NCI-H1092 (cell line): ENCODE data around the gene PAFAH1B2.
"Not testable (repeated sequence)": the region's sequence is repeated elsewhere in the genome, so short reads cannot be mapped to it uniquely, and the experiment has no call there.

ENCODE experiments used
- DNase-seq: peaks from one replicate; lab custom pipeline; 2025; lab: John Stamatoyannopoulos, UW

The PAFAH1B2 gene

GRCh38 chr11:117127171-117127901 is 16.8 kb upstream of the PAFAH1B2 start:
- DNase-seq = no peak

- DNase-seq = no peak
These were observed 15.8 kb upstream of the PAFAH1B2 start for GRCh38 chr11:117128289-117128688.

GRCh38 chr11:117130396-117130795 is 13.7 kb upstream of the PAFAH1B2 start:
- DNase-seq = not testable (repeated sequence)

- no peak for DNase-seq
These were observed 13.2 kb upstream of the PAFAH1B2 start for GRCh38 chr11:117130879-117131278.

GRCh38 chr11:117134431-117134830 is 9.7 kb upstream of the PAFAH1B2 start:
- DNase-seq = no peak

- DNase-seq = not testable (repeated sequence)
These were observed 9.1 kb upstream of the PAFAH1B2 start for GRCh38 chr11:117134979-117135378.

GRCh38 chr11:117137223-117138086 is 6.6 kb upstream of the PAFAH1B2 start:
- not testable (repeated sequence) for DNase-seq

- DNase-seq = peak; percentile 57
These were observed 697 bp upstream of the PAFAH1B2 start for GRCh38 chr11:117143390-117143789.

GRCh38 chr11:117144477-117145392 is 648 bp downstream of the PAFAH1B2 start:
- DNase-seq = no peak

- no peak for DNase-seq
These were observed 1.3 kb downstream of the PAFAH1B2 start for GRCh38 chr11:117145393-117145761.

GRCh38 chr11:117146521-117146920 is 2.4 kb downstream of the PAFAH1B2 start:
- no peak for DNase-seq

GRCh38 chr11:117152066-117152465 is 8.0 kb downstream of the PAFAH1B2 start:
- no peak for DNase-seq

- no peak for DNase-seq
These were observed 10.4 kb downstream of the PAFAH1B2 start for GRCh38 chr11:117154468-117154867.

GRCh38 chr11:117157507-117157906 is 13.4 kb downstream of the PAFAH1B2 start:
- no peak for DNase-seq

GRCh38 chr11:117159892-117160291 is 15.8 kb downstream of the PAFAH1B2 start:
- no peak for DNase-seq

- no peak for DNase-seq
These were observed 16.7 kb downstream of the PAFAH1B2 start for GRCh38 chr11:117160826-117161225.

- no peak for DNase-seq
These were observed 22.4 kb downstream of the PAFAH1B2 start for GRCh38 chr11:117166491-117166890.

- DNase-seq = no peak
These were observed 25.6 kb downstream of the PAFAH1B2 start for GRCh38 chr11:117169736-117170135.

- no peak for DNase-seq
These were observed 26.1 kb downstream of the PAFAH1B2 start for GRCh38 chr11:117170210-117170609.

GRCh38 chr11:117171007-117171403 is 26.9 kb downstream of the PAFAH1B2 start:
- no peak for DNase-seq

GRCh38 chr11:117171404-117172061 is 27.4 kb downstream of the PAFAH1B2 start:
- no peak for DNase-seq
